ENCODE results near the gene AQP12B. TPM values are rescaled to one million over a fixed set of nuclear protein-coding genes. Genes with fewer than 3 reads are reported as not detected.

The AQP12B gene
- total RNA-seq, 4 donors from 2014 or later = not detected

DNA sequence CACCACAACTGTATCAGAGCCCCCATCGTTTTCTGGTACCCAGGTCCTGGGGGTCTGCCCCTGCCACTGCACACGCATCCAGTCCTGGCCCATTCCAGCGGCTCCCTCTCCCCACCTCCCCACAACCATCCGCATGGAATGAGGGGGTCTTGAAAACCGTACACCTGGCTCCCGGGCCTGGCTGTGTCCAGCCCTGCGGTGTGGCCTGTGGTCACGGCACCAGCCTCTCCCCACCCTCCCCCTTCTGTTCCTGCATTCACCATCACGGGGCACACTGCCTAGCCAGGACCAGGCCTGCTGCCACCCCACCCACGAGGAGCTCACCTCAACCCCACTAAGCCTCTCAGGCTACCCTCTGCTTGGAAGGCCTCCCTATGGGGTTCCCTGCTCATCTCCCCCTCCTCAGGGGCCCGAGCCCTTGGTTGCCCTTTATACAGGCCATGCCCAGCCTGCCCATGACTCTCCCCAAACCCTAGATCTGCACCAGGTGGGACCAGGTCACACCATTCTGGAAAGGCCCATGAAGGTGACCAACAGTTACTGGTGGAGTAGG, 46.0 kb downstream of the AQP12B start:
- no peak for TF ChIP-seq POLR2A (IDR thresholded peaks at IDR 0.05)
- TF ChIP-seq, protein P1, sequence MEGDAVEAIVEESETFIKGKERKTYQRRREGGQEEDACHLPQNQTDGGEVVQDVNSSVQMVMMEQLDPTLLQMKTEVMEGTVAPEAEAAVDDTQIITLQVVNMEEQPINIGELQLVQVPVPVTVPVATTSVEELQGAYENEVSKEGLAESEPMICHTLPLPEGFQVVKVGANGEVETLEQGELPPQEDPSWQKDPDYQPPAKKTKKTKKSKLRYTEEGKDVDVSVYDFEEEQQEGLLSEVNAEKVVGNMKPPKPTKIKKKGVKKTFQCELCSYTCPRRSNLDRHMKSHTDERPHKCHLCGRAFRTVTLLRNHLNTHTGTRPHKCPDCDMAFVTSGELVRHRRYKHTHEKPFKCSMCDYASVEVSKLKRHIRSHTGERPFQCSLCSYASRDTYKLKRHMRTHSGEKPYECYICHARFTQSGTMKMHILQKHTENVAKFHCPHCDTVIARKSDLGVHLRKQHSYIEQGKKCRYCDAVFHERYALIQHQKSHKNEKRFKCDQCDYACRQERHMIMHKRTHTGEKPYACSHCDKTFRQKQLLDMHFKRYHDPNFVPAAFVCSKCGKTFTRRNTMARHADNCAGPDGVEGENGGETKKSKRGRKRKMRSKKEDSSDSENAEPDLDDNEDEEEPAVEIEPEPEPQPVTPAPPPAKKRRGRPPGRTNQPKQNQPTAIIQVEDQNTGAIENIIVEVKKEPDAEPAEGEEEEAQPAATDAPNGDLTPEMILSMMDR (IDR thresholded peaks at IDR 0.05) = no peak
- peak in 1 of 2 donors; percentile 63 for DNase-seq (ENCODE audit: low spot score in 2 of 2)
- intact Hi-C loops (cut with DNase I; ENCODE audit: low total_unique reads) = no loop called here
- H3K4me3 ChIP-seq (ENCODE audit: low read depth, poor library complexity, severe bottlenecking) = no peak overlapping the region
- 78 to 81% methylated on average over 11 of the region's 11 CpGs for WGBS, 2 donors

DNA sequence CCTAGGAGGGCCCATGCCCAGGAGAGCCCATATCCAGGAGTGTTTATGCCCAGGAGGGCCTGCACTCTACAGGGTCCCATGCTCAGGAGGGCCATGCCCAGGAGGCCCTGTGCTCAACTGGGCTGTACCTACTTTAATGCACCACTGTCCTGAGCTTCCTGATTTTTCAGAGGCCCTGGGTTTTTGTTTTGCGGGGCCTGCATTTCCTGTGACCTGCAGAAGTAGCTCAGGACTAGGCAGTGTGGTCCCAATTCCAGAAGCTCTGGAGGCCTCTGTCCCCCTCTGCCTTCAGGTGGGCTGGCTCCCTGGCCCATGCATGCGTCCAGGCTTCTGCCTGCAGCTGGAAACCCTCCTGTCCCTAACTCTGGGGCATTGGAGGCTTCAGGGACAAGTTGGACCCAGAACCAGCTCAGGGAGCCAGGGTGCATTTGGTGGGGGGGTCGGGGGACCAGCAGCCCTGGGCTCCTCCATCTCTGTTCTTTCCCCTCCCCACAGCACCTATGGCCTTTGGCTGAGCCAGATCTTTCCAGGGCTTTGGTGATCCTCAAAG, 46.6 kb downstream of the AQP12B start:
- peak in 1 of 2 donors; percentile 75 for DNase-seq (ENCODE audit: low spot score in 2 of 2)
- 70 to 80% methylated on average over 3 of the region's 3 CpGs for WGBS, 2 donors
- TF ChIP-seq, protein P1 (IDR thresholded peaks at IDR 0.05) = no peak
- no peak for TF ChIP-seq POLR2A (IDR thresholded peaks at IDR 0.05)
- intact Hi-C loops (cut with DNase I; ENCODE audit: low total_unique reads) = no loop called here
- no peak overlapping the region for H3K4me3 ChIP-seq (ENCODE audit: low read depth, poor library complexity, severe bottlenecking)

DNA sequence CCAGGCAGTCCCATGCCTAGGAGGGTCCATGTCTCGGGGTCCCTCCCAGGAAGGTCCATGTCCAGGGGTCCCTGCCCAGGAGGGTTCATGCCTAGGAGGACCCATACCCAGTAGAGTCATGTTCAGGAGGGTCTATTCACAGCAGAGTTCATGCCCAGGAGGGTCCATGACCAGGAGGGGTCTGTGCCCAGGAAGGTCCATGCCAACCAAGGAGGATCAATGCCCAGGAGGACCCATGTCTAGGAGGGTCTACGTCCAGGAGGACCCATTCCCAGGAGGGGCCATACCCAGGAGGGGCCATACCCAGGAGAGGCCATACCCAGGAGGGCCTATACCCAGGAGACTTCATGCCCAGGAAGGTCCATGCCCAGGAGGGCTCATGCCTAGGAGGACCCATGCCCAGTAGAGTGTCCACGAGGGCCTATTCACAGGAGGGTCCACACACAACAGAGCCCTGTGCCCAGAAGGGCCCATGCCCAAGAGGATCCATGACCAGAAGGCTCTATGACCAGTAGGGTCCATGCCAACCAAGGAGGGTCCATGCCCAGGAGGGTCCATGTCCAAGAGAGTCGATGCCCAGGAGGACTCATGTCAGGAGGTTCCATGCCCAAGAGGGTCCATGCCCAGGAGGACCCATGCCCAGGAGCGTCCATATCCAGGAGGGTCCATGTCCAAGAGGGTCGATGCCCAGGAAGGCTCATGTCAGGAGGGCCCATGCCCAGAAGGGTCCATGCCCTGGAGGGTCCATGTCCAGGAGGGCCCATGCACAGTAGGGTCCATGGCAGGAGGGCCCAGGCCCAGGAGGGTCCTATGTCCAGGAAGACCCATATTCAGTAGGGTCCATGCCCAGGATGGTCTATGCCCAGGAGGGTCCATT, 47.3 kb downstream of the AQP12B start:
- H3K4me3 ChIP-seq (ENCODE audit: low read depth, poor library complexity, severe bottlenecking) = no peak overlapping the region
- WGBS, 2 donors = 88% methylated on average over 6 of the region's 6 CpGs
- intact Hi-C loops (cut with DNase I; ENCODE audit: low total_unique reads) = no loop called here
- TF ChIP-seq, protein P1 (IDR thresholded peaks at IDR 0.05) = no peak
- no peak for TF ChIP-seq POLR2A (IDR thresholded peaks at IDR 0.05)
- peak in 1 of 2 donors; percentile 60 for DNase-seq (ENCODE audit: low spot score in 2 of 2)

DNA sequence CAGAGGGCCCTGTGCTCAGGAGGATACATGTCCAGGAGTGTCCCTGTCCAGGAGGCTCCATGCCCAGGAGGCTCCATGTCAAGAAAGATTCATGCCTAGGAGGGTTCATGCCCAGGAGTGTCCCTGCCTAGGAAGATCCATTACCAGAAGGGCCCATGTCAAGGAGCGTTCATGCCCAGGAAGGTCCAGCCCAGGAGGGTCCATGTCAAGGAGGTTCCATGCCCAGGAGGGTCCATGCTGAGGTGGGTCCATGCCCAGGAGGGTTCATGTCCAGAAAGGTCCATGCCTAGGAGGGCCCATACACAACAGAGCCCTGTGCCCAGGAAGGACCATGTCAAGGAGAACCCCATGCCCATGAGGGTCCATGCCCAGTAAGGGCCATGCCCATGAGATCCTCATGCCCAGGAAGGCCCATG, 50.4 kb downstream of the AQP12B start:
- DNase-seq (ENCODE audit: low spot score in 2 of 2) = peak in 1 of 2 donors; percentile 81
- TF ChIP-seq POLR2A (IDR thresholded peaks at IDR 0.05) = no peak
- TF ChIP-seq, protein P1 (IDR thresholded peaks at IDR 0.05) = no peak
- no peak overlapping the region for H3K4me3 ChIP-seq (ENCODE audit: low read depth, poor library complexity, severe bottlenecking)
- intact Hi-C loops (cut with DNase I; ENCODE audit: low total_unique reads) = no loop called here
- 100% methylated on average over 1 of the region's 1 CpG; no CpG with 5 or more reads in 1 of the 2 donors for WGBS, 2 donors

DNA sequence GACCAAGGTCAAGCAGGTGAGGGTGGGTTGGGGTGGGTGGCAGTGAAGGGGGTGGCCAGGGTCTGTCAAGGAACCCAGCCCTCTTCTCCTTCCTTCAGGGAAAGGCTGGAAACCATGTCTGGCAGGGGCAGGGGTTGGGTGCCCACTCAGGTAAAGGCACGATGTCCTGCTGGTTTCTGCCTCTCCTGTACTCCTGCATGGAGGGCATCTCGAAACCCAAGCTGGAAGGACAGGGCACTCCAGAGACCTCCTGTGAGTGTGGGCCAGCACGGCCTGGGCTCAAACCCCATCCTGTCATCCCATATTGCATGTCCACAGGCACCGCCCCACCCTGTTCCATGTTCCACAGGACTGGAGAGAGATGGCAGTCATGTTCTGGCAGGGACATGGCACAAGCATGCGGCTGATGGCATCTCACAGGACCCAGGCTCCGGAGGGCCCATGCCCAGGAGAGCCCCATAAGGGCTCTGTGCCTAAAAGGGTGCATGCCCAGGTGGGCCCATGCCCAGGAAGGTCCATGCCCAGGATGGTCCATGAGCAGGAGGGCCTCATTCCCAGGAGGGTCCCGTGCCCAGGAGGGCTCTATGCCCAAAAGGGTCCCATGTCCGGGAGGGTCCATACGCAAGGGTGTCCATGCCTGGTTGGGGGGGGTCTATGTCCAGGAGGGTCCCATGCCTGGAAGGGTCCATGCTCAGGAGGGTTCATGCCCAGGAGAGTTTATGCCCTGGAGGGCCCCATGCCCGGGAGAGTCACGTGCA, 51.0 kb downstream of the AQP12B start:
- 87 to 98% methylated on average over 8 to 9 of the region's 11 CpGs for WGBS, 2 donors
- peak in 1 of 2 donors; percentile 75 for DNase-seq (ENCODE audit: low spot score in 2 of 2)

More for the DNA sequence above, 51.0 kb downstream of the AQP12B start:
- H3K4me3 ChIP-seq (ENCODE audit: low read depth, poor library complexity, severe bottlenecking) = no peak overlapping the region
- TF ChIP-seq, protein P1 (IDR thresholded peaks at IDR 0.05) = no peak
- no peak for TF ChIP-seq POLR2A (IDR thresholded peaks at IDR 0.05)
- intact Hi-C loops (cut with DNase I; ENCODE audit: low total_unique reads) = no loop called here
